Kidney capillary endothelial cell (primary cell): Measurements from ENCODE around the gene MEGF6.

Source experiments
- DNase-seq: peaks from one replicate; pipeline ENCODE4 v3.0.0-alpha.2; 2018; ENCODE audit warnings: low spot score

Gene MEGF6

DNA sequence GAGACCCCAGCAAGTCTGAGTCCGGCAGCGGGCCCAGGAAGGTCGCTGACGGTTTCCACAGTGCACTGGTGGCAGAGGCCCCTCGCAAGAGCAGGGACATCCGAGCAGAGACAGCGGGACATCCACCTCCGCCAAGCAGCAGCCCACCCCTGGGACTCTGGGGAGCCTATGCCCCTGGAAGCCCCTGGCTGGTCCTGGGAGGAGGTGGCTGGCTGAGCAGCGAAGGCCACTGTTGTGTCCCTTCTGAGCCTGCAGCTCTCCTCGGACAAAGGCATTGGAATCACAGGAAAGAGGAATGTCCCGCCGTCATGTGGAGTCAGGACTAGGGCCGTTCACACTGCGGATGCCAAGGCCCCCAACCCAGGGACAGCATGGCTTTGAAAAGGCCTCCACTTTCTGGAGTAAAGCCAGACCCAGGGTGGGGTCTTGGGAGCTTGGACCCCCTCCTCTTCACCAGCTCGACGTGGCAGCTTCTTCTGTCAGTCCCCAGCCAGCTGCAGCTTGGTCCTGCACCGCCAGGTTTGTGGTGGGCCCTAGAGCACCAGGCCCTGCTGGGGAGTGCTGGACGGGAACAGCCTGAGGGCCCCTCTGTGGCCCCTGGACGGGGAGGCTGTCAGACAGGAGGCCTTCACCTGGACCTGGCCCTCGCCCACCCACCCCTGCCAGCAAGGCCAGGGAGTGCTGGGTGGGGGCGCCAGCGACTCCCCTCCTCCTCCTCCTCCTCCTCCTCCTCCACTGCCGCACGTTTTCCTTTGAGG is 1.4 kb downstream of the MEGF6 start:
- no peak for DNase-seq

DNA sequence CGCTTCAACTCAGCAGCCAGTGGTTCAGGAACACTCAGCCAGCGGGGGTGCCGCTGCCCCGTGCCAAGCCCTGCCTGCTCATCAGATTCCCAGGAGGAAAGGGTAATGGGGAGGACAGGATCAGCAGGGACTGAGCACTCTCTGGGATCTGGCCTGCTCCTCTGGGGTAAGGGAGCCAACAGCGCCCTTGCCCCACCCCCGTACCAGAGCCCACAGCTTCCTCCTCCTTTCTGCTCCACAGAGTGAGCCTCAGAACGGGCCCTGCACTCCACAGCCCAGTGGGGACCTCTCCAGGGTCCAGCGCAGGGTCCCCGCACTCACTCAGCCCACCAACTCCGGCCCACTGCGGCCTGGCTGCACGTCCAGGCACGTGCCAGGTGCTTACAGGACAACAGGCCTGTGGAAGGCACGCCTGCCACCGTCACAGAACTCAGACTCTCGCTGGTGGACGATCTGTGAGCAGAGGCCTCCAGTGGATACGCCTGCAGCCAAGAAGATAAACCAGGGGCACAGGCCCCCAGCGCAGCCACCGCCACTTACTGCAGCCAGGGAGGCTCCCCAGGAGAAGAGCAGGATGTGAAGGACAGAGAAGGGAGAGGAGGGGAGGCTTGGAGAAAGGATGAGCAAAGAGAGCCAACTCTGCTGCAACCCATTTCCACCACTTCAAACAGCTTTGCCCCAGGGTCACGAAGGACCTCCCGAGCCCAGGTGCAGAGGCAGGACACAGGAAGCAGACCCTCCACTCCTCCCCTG is 2.1 kb downstream of the MEGF6 start:
- no peak for DNase-seq

DNA sequence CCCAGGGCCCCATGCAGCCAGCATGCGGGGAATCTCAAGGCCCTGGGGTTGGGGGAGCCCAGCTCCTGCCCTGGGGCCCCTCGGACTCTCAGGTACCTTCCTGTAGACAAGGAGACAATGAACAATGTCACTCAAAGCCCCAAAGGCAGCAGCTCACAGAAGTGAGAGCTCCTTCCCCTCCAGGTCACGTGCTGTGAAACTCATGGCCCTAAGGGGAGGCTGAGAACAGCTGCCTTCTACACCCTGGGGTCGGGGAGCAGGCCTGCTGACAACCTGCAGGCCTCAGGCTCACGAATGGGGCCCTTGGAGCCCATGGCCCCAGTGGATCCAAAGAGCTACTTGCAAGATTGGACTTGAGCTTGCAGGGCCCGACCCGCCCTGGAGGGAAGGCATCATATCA is 3.2 kb downstream of the MEGF6 start:
- DNase-seq = no peak

- no peak for DNase-seq
These were observed 3.6 kb downstream of the MEGF6 start for GRCh38 chr1:3607703-3608065.

- no peak for DNase-seq
These were observed 4.3 kb downstream of the MEGF6 start for GRCh38 chr1:3606779-3607702.

DNA sequence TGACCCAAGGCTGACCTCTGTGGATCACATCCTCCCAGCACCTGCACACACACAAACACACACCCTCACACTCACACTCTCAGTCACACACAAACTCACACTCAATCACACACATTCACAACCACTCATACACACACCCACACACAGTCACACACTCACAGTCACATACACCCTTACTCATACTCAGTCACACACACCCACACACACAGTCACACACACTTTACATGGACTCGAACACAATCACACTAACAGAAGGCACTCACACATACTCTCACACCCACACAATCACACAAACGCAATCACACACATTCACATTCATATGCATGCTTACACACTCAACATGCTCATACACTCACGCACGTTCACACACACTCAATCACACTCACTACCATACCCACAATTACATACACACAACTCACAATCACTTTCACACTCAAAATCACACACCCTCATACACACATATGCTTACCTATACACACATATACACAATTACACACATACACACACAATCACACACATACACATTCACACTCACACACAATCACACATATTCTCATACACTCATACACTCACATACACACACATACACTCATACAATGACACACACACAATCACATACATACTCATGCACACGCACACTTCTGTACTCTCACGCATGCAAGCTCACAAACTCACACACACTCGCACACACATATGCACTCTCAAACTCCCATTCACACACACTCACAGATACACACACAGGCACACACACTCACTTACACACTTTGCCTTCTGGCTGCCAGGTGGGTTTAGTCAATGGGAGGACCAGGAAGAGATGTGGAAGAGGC is 6.1 kb downstream of the MEGF6 start:
- DNase-seq = no peak

DNA sequence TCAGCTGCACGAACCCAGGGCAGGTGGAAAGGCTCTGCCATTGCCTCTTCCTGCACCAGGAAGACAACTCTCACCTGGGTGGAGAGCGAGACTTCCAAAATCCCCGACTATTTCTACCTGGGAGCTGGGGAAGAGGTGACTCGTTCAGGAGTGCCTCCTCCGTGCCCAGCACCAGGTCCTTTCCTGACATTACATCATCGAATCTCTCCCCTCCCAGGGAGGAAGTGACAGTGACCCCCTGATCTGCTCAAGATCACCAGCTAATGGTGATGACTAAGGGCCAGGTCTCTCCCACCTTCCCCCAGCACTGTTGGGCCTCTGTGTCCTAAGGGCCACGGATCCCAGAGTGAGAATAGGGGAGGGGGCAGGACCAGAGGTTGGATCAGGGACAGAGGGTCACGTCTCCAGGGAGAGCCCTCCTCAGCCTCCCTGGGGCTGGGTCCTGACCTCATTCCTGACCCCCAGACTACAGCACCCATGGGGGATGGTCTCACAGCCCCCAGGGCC is 6.8 kb downstream of the MEGF6 start:
- DNase-seq = no peak

GRCh38 chr1:3603571-3604467 is 7.5 kb downstream of the MEGF6 start:
- no peak for DNase-seq

- no peak for DNase-seq
These were observed 8.2 kb downstream of the MEGF6 start for GRCh38 chr1:3603156-3603555.

DNA sequence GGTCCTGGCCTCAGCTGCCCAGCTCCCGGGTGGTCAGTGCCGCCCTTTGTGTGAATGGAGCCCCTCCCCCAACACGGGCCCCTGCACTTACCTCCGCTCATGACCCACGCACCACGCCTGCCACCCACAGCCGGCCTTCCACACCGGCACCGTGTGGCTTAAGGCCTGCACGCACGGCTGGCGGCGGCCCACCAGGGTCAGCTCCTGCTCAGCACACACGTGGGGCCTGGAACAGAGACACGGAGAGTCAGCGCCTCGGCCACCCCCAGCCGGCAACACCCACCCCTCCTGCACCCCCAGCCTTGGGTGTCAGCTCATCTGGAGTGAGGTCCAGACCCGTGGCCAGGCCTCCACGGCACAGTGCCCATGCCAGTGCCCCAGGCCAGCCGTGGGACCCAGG is 8.9 kb downstream of the MEGF6 start:
- no peak for DNase-seq

- no peak for DNase-seq
These were observed 9.6 kb downstream of the MEGF6 start for GRCh38 chr1:3601743-3602142.

- DNase-seq = no peak
These were observed 11.0 kb downstream of the MEGF6 start for GRCh38 chr1:3600354-3600753.

- no peak for DNase-seq
These were observed 11.5 kb downstream of the MEGF6 start for GRCh38 chr1:3599816-3600215.

GRCh38 chr1:3599286-3599811 is 12.0 kb downstream of the MEGF6 start:
- no peak for DNase-seq

DNA sequence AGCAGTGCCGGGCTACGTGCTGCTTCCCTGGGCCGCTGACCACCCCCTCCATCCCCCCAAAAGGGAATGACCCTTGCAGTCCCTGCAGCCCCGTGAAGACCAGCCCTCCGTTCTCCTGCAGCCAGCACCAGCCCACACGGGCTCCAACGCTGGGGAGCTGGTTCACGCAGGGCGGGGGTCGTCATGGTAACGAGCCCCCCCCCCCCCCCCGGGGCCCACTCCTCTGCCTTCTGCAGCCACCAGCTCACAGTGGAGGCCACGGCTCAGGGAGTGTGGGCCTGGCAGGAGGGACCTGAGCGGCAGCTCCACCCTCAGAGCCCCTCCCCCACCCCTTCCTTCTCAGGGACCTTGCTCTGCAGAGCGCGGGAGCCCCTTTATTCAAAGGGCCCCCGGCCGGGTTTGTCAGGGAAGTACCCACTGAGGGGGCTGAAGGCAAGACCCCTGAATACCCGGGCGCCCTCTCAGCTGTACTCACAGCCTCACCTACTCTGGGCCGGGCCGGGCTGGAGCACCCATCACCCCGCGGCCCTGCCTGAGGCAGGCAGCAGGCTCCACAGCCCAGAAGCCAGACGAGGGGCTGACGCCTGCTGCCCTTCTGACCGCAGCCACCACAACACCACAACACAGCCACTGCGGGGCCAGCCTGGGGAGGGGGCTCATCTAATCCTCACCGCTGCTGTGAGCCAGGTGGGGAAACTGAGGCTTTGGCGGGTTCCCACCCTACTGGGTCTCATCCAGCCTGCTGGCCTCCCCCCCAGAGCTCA is 12.6 kb downstream of the MEGF6 start:
- no peak for DNase-seq

DNA sequence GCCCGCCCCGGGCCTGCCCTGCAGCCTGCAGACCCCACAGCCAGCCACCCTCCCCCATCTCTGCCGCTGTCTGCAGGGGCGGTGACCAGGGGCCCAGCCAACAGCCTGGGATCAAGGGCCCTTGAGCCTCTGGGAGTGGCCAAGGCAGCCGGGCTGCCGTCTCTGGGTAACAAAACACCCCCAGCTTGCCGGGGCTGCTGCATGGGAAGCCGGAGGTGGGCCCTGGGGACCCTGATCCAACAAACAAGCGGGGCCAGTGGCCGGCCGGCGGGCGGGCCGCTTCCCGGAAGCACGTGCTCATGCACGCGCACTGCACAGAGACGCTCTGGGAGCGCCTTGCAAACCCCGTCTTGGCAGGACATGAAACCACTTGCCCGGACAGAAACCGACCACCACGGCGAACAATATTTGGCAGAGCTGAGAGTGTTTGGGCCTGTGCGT is 13.2 kb downstream of the MEGF6 start:
- no peak for DNase-seq

GRCh38 chr1:3597599-3597964 is 13.7 kb downstream of the MEGF6 start:
- DNase-seq = no peak

- DNase-seq = no peak
These were observed 14.4 kb downstream of the MEGF6 start for GRCh38 chr1:3596663-3597598.
